K562 (cell line): Measurements from ENCODE around the gene ZSWIM6. TPM values are rescaled to one million over a fixed set of nuclear protein-coding genes. Genes with fewer than 3 reads are reported as not detected.
A peak's percentile ranks its signal among the peaks of the same experiment; 100 is the strongest.

Experiments
- ATAC-seq: fragments of 200-7000 bp; cut with Tn5 transposase; 3 replicates; pipeline ENCODE4 v1.9.1; 2020; ENCODE audit warnings: moderate library complexity
- BruUV-seq: library from RNA; stranded (reverse); fragments of 400-500 nt; replicated peaks from 2 replicates; lab custom pipeline; 2021; lab: Mats Ljungman, UMichigan
- CTCF ChIA-PET: fragments of 300-600 bp; formaldehyde crosslinking; extraction: SDS; loops from one replicate; lab custom pipeline; 2021; ENCODE audit warnings: low intra/inter-chr PET ratio; lab: Yijun Ruan, JAX
- POLR2A ChIA-PET: fragments of 300-600, 350-650 bp; sonication (Branson Sonifier 250); formaldehyde crosslinking; extraction: SDS; loops from one replicate; lab custom pipeline; 2021; ENCODE audit warnings: antibody characterized with exemption, inconsistent platforms; lab: Yijun Ruan, JAX
- DNase-seq, 4 experiments: peaks; one replicate each; pipeline versions ENCODE4 v3.0.0 to v3.0.0-alpha.2; 2011 to 2018; ENCODE audit warnings: low spot score in 3 of 4, mixed read lengths in 3 of 4; ENCODE audit errors: extremely low read depth in 1 of 4
- FAIRE-seq: peaks from 2 replicates; lab custom pipeline; 2011; peaks lifted over from hg19 to GRCh38; lab: Jason Lieb, UNC
- H2AFZ ChIP-seq: 2 replicates; pipeline ENCODE4 v1.6.0; 2011; ENCODE audit warnings: low read depth, low read length, control low read depth, inconsistent platforms
- H3K27ac ChIP-seq: fragments of 200-600 bp; 3 replicates; pipeline ENCODE4 v1.8.0; 2011; ENCODE audit warnings: low read depth, mild to moderate bottlenecking, control low read depth, inconsistent platforms, low read length, moderate library complexity, mixed read lengths; ENCODE audit errors: extremely low read depth
- H3K27me3 ChIP-seq, 2 experiments: fragments of 300-600 bp in 1 of 2; 2 replicates in 1 of 2; 3 replicates in 1 of 2; pipeline versions ENCODE4 v1.6.0 to v1.8.0; 2011; ENCODE audit warnings: inconsistent platforms in 2 of 2, low read length in 2 of 2, mild to moderate bottlenecking in 1 of 2, mixed read lengths in 1 of 2, moderate library complexity in 1 of 2; ENCODE audit not compliant: control insufficient read depth in 2 of 2, insufficient read depth in 2 of 2
- H3K36me3 ChIP-seq: fragments of 300-600 bp; 3 replicates; pipeline ENCODE4 v1.8.0; 2011; ENCODE audit warnings: mild to moderate bottlenecking, low read length, inconsistent platforms; ENCODE audit not compliant: control insufficient read depth, insufficient read depth
- H3K4me1 ChIP-seq, 2 experiments: fragments of 200-600 bp in 1 of 2; replicated peaks in 1 of 2; 2 replicates in 1 of 2; 3 replicates in 1 of 2; pipeline versions ENCODE4 v1.5.1 to v1.8.0; 2011; ENCODE audit warnings: inconsistent platforms in 2 of 2, low read length in 2 of 2, mild to moderate bottlenecking in 1 of 2, mixed read lengths in 1 of 2, moderate library complexity in 1 of 2; ENCODE audit not compliant: control insufficient read depth in 2 of 2, insufficient read depth in 2 of 2
- H3K4me2 ChIP-seq: 2 replicates; pipeline ENCODE4 v1.6.1; 2011; ENCODE audit warnings: low read length, control low read depth, inconsistent platforms, mixed read lengths; ENCODE audit not compliant: insufficient read depth
- H3K4me3 ChIP-seq: fragments of 200-600 bp; sonication (generic), shearing (Covaris generic); 2 replicates; pipeline ENCODE4 v1.5.1; 2016; ENCODE audit warnings: control low read depth, inconsistent platforms
- H3K79me2 ChIP-seq: fragments of 200-600 bp; 3 replicates; pipeline ENCODE4 v1.8.0; 2011; ENCODE audit warnings: low read length, inconsistent platforms; ENCODE audit not compliant: control insufficient read depth, insufficient read depth
- H3K9ac ChIP-seq, 2 experiments: 2 replicates each; pipeline versions ENCODE4 v1.6.0 to v1.6.1; 2011; ENCODE audit warnings: low read depth in 2 of 2, low read length in 2 of 2, control low read depth in 1 of 2, inconsistent platforms in 1 of 2, mild to moderate bottlenecking in 1 of 2, mixed read lengths in 1 of 2; ENCODE audit not compliant: insufficient read depth in 1 of 2
- H3K9me1 ChIP-seq: one replicate; pipeline ENCODE4 v1.6.0; 2011; ENCODE audit warnings: inconsistent platforms, mild to moderate bottlenecking, low read length, moderate library complexity; ENCODE audit not compliant: control insufficient read depth, insufficient read depth
- H3K9me3 ChIP-seq: replicated peaks from 2 replicates; pipeline ENCODE4 v1.5.1; 2011; ENCODE audit warnings: low read depth, low read length, inconsistent platforms; ENCODE audit not compliant: control insufficient read depth, insufficient read depth
- H4K20me1 ChIP-seq: replicated peaks from 2 replicates; pipeline ENCODE4 v1.6.1; 2011; ENCODE audit warnings: low read length, inconsistent platforms, mixed read lengths; ENCODE audit not compliant: control insufficient read depth, insufficient read depth
- ARNT ChIP-seq, 2 experiments: fragments of 450-650 bp; IDR thresholded peaks; 2 replicates each; pipeline ENCODE4 v1.6.1; 2016; ENCODE audit warnings: mild to moderate bottlenecking in 1 of 2
- CHAMP1 ChIP-seq: fragments of 450-650 bp; IDR thresholded peaks from 2 replicates; pipeline ENCODE4 v1.6.1; 2016; ENCODE audit warnings: mild to moderate bottlenecking
- PHTF2 ChIP-seq: fragments of 250-450 bp; sonication (Bioruptor Pico); IDR thresholded peaks from 2 replicates; pipeline ENCODE4 v1.5.0; 2021; ENCODE audit warnings: mild to moderate bottlenecking
- RBBP5 ChIP-seq: fragments of 200-600 bp; sonication (generic); IDR thresholded peaks from 2 replicates; pipeline ENCODE4 v1.6.1; 2012; ENCODE audit warnings: borderline replicate concordance, mild to moderate bottlenecking, low read length, control low read depth, inconsistent platforms; ENCODE audit not compliant: insufficient read depth, poor library complexity, severe bottlenecking
- RBM14 ChIP-seq: fragments of 200-400 bp; formaldehyde crosslinking; IDR thresholded peaks from 2 replicates; pipeline ENCODE4 v1.6.1; 2018; ENCODE audit warnings: low read depth, mild to moderate bottlenecking, low read length, moderate library complexity, borderline replicate concordance; ENCODE audit not compliant: insufficient read depth
- RERE ChIP-seq: sonication (generic); formaldehyde crosslinking; IDR thresholded peaks from 2 replicates; pipeline ENCODE4 v1.8.0; 2023; ENCODE audit warnings: missing genetic modification reagents, mild to moderate bottlenecking, borderline replicate concordance
- RNF2 ChIP-seq: sonication (generic); IDR thresholded peaks from 2 replicates; pipeline ENCODE4 v1.6.1; 2016
- SRSF3 ChIP-seq: fragments of 200-400 bp; formaldehyde crosslinking; IDR thresholded peaks from 2 replicates; pipeline ENCODE4 v1.6.1; 2016; ENCODE audit warnings: mild to moderate bottlenecking, low read length, moderate library complexity; ENCODE audit not compliant: insufficient read depth
- UBTF ChIP-seq, 2 experiments: IDR thresholded peaks; 2 replicates each; pipeline ENCODE4 v1.6.1; 2012; ENCODE audit warnings: improper control_type of control experiment in 2 of 2, low read depth in 2 of 2, low read length in 2 of 2, borderline replicate concordance in 1 of 2
- XRCC4 ChIP-seq: IDR thresholded peaks from one replicate; pipeline ENCODE4 v1.6.1; 2011; ENCODE audit not compliant: insufficient read depth, insufficient read length; ENCODE audit errors: extremely low read depth
- WGBS: fragments of 100-300 bp; shearing (Covaris generic); methylation state at CpG from one replicate; pipeline ENCODE4 v1.1.6; 2016; ENCODE audit warnings: low coverage, mixed read lengths; ENCODE audit not compliant: insufficient coverage; ENCODE audit errors: missing lambda C conversion rate; 5-methylcytosine and 5-hydroxymethylcytosine counted together
- in situ Hi-C: fragments of 300-500 bp; cut with MboI; formaldehyde crosslinking; loops from 4 replicates; pipeline ENCODE4 v1.15.0; 2018; ENCODE audit warnings: inconsistent platforms, mixed read lengths
- intact Hi-C: fragments of 100-400 bp; cut with micrococcal nuclease; formaldehyde crosslinking; loops from 2 replicates; pipeline ENCODE4 v1.14.2; 2022
- polyA plus RNA-seq, 8 experiments: library from polyadenylated mRNA; depleted of rRNA in 4 of 8; stranded (reverse) in 5 of 8; unstranded in 3 of 8; fragments of >200 nt; fragmentation: Nextera tagmentation in 2 of 8; fragmentation: Illumina TruSeq in 1 of 8; extraction: Ambion mirVana in 2 of 8; extraction: Trizol in 1 of 8; gene quantifications; 2 replicates each; pipeline versions ENCODE4 v1.2.1 to v1.2.3, GENCODE V29; 2011 to 2014; ENCODE audit warnings: inconsistent platforms in 1 of 8, missing spikeins in 1 of 8
- total RNA-seq, 7 experiments: library from RNA; depleted of rRNA in 6 of 7; stranded (reverse); fragments of >200 nt in 6 of 7; fragmentation: Illumina TruSeq in 2 of 7; extraction: Trizol in 2 of 7; gene quantifications; 2 replicates each; pipeline versions ENCODE4 v1.2.1 to v1.2.3, GENCODE V29; 2011 to 2021; ENCODE audit warnings: low replicate concordance in 1 of 7

The ZSWIM6 gene
- total and polyA plus RNA-seq, 9 of the 15 experiments (the other 6 are each of a cell fraction or from before 2014, with no cell fraction given): 0.81 to 3.2 (median 2.0) TPM

- Histone ChIP-seq H3K27me3 (peaks cover 44 to 56% of the 10 kb centered on the region in 2 experiments), H3K9me3 (no peaks in the 10 kb centered on the region), H3K4me2 (peak overlapping the region; percentile 76), H3K27ac (no peak overlapping the region), H2AFZ (peak overlapping the region; percentile 77), H3K9ac (peak overlapping the region in 1 of 2 experiments; percentile 87; a peak in 2 of 4 replicates), H3K9me1 (no peaks in the 10 kb centered on the region), H4K20me1 (peaks cover 26% of the 10 kb centered on the region), H3K36me3 (no peaks in the 10 kb centered on the region), H3K79me2 (no peaks in the 10 kb centered on the region), H3K4me1 (peaks cover 0 to 30% of the 10 kb centered on the region in 2 experiments; a peak in 2 of 5 replicates), H3K4me3 (peak overlapping the region; percentile 49)
- WGBS: 2% methylated on average over 39 of the region's 80 CpGs
- intact Hi-C loops: loop anchor here (5.0 kb wide), 1 partner anchor 169 kb away; the partner anchor contains the start of gene SMIM15
- ChIA-PET CTCF (no interaction called here), POLR2A (interaction anchor here (0.6 to 1.6 kb wide), 2 partner anchors 9 to 17 kb away, joined by 3 to 4 read pairs; no protein-coding TSS in a partner anchor)
- in situ Hi-C loops: no loop called here
- peak; percentile 19 to 33 (median 30) for DNase-seq
- FAIRE-seq: no peak
- BruUV-seq: no TSS peak
- ATAC-seq: peak; percentile 4
- TF ChIP-seq UBTF (IDR thresholded peaks at IDR 0.05; ENCODE audit: borderline replicate concordance in 1 of 2, low read depth in 2 of 2, low read length in 2 of 2) (0 out of 4 replicates have a peak, but pooled peaks of 1 of the 2 experiments have one; percentile 2), SRSF3 (no peak), RBM14 (0 out of 2 replicates have a peak, but pooled peaks have one; percentile 45), RBBP5 (peak; percentile 45), PHTF2 (CRISPR knock-in tag) (no peak), CHAMP1 (no peak), RNF2 (peak; percentile 29; the same call in 1 of the 2 replicates), ARNT (IDR thresholded peaks at IDR 0.05) (no peak), RERE (CRISPR knock-in tag) (peak; percentile 85; the same call in 1 of the 2 replicates), XRCC4 (no peak)
Observed at GRCh38 chr5:61330845-61331406, 1.1 kb upstream of the ZSWIM6 start.
